NT2/D1 (cell line): ENCODE measurements around the gene PARD3.

Experiments used
- DNase-seq: peaks from one replicate; pipeline ENCODE4 v3.0.0-alpha.2; 2011; ENCODE audit warnings: low read depth, low spot score
- H3K27me3 ChIP-seq: 2 replicates; pipeline ENCODE4 v1.6.0; 2011; ENCODE audit warnings: mild to moderate bottlenecking; ENCODE audit not compliant: insufficient read length, insufficient read depth
- H3K36me3 ChIP-seq: 2 replicates; pipeline ENCODE4 v1.6.1; 2011; ENCODE audit warnings: mild to moderate bottlenecking, low read length, mixed read lengths; ENCODE audit not compliant: insufficient read depth, insufficient read length
- H3K4me1 ChIP-seq: 2 replicates; pipeline ENCODE4 v1.5.1; 2011; ENCODE audit not compliant: insufficient read depth, insufficient read length
- H3K4me3 ChIP-seq: 2 replicates; pipeline ENCODE4 v1.5.1; 2011; ENCODE audit warnings: low read depth; ENCODE audit not compliant: insufficient read length
- H3K9ac ChIP-seq: 2 replicates; pipeline ENCODE4 v1.6.0; 2011; ENCODE audit warnings: low read depth; ENCODE audit not compliant: insufficient read length
- H3K9me3 ChIP-seq: 2 replicates; pipeline ENCODE4 v1.5.1; 2011; ENCODE audit warnings: mild to moderate bottlenecking, low read length; ENCODE audit not compliant: insufficient read depth
- SUZ12 ChIP-seq: IDR thresholded peaks from 2 replicates; pipeline ENCODE4 v1.6.1; 2011; ENCODE audit not compliant: insufficient read length, insufficient read depth; ENCODE audit errors: extremely low read depth
- YY1 ChIP-seq: IDR thresholded peaks from 2 replicates; pipeline ENCODE4 v1.6.1; 2011; ENCODE audit not compliant: insufficient read length, insufficient read depth
- ZNF274 ChIP-seq: IDR thresholded peaks from 2 replicates; pipeline ENCODE4 v1.6.1; 2011; ENCODE audit warnings: mild to moderate bottlenecking, low read depth, low read length

The PARD3 gene

GRCh38 chr10:34687434-34688210 lies 127.5 kb downstream of the PARD3 start:
- Histone ChIP-seq H3K9ac (no peak overlapping the region), H3K4me3 (no peak overlapping the region), H3K27me3 (no peaks in the 10 kb centered on the region), H3K4me1 (peaks cover 2% of the 10 kb centered on the region), H3K36me3 (no peaks in the 10 kb centered on the region), H3K9me3 (no peaks in the 10 kb centered on the region)
- no peak for DNase-seq
- TF ChIP-seq YY1: no peak

DNA sequence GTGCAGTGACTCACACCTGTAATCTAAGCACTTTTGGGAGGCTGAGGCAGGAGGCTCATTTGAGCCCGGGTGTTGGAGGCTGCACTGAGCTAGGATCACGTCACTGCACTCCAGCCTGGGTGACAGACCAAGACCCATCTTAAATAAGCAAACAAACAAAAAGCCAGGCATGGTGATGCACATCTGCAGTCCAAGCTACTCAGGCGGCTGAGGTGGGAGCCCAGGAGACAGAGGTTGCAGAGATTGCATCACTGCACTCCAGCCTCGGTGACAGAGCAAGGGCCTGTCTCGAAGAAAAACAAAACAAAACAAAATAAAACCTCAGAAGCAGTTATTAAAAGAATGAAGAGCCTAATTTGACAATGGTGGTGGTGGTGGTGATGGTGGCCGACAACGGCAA lies 132.5 kb downstream of the PARD3 start:
- Histone ChIP-seq H3K36me3 (no peaks in the 10 kb centered on the region), H3K9me3 (no peaks in the 10 kb centered on the region), H3K4me1 (no peaks in the 10 kb centered on the region), H3K4me3 (no peak overlapping the region), H3K27me3 (no peaks in the 10 kb centered on the region), H3K9ac (no peak overlapping the region)
- no peak for DNase-seq
- TF ChIP-seq SUZ12: no peak
- TF ChIP-seq YY1: no peak
- TF ChIP-seq ZNF274: no peak

- H3K4me1 ChIP-seq: no peaks in the 10 kb centered on the region
- H3K9ac ChIP-seq: no peak overlapping the region
- H3K36me3 ChIP-seq: no peaks in the 10 kb centered on the region
- H3K9me3 ChIP-seq: no peaks in the 10 kb centered on the region
- TF ChIP-seq YY1 (no peak), SUZ12 (no peak), ZNF274 (no peak)
- no peaks in the 10 kb centered on the region for H3K27me3 ChIP-seq
- H3K4me3 ChIP-seq: no peak overlapping the region
- DNase-seq: no peak
Measured at GRCh38 chr10:34681933-34682332, 133.2 kb downstream of the PARD3 start.

GRCh38 chr10:34679177-34679576 lies 135.9 kb downstream of the PARD3 start:
- no peak for TF ChIP-seq YY1
- TF ChIP-seq SUZ12: no peak
- TF ChIP-seq ZNF274: no peak
- no peaks in the 10 kb centered on the region for H3K9me3 ChIP-seq

GRCh38 chr10:34677591-34677990 lies 137.5 kb downstream of the PARD3 start:
- no peak for DNase-seq

More at GRCh38 chr10:34679177-34679576, 135.9 kb downstream of the PARD3 start:
- no peaks in the 10 kb centered on the region for H3K4me1 ChIP-seq
- DNase-seq: no peak
- H3K4me3 ChIP-seq: no peak overlapping the region
- no peaks in the 10 kb centered on the region for H3K36me3 ChIP-seq
- no peaks in the 10 kb centered on the region for H3K27me3 ChIP-seq
- no peak overlapping the region for H3K9ac ChIP-seq

DNA sequence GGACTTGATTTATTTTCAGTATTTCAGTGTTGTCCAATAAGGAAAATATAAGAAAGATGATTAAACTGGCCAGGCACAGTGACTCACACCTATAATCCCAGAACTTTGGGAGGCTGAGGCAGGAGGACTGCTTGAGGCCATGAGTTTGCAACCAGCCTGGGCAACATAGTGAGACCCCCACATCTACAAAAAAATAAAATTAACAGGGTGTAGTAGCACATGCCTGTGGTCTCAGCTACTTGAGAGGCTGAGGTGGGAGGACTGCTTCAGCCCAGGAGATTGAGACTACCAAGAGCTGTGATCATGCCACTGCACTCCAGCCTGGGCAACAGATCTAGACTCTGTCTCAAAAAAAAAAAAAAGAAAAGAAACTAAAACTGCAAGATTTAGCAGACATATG lies 138.0 kb downstream of the PARD3 start:
- Histone ChIP-seq H3K36me3 (no peaks in the 10 kb centered on the region), H3K4me1 (no peaks in the 10 kb centered on the region), H3K9ac (no peak overlapping the region), H3K9me3 (no peaks in the 10 kb centered on the region), H3K27me3 (no peaks in the 10 kb centered on the region), H3K4me3 (no peak overlapping the region)
- TF ChIP-seq ZNF274 (no peak), SUZ12 (no peak), YY1 (no peak)
- DNase-seq: no peak

More at GRCh38 chr10:34677591-34677990, 137.5 kb downstream of the PARD3 start:
- no peaks in the 10 kb centered on the region for H3K27me3 ChIP-seq
- H3K9ac ChIP-seq: no peak overlapping the region
- H3K36me3 ChIP-seq: no peaks in the 10 kb centered on the region
- H3K4me1 ChIP-seq: no peaks in the 10 kb centered on the region
- no peak overlapping the region for H3K4me3 ChIP-seq
- TF ChIP-seq YY1 (no peak), SUZ12 (no peak), ZNF274 (no peak)
- no peaks in the 10 kb centered on the region for H3K9me3 ChIP-seq

DNA sequence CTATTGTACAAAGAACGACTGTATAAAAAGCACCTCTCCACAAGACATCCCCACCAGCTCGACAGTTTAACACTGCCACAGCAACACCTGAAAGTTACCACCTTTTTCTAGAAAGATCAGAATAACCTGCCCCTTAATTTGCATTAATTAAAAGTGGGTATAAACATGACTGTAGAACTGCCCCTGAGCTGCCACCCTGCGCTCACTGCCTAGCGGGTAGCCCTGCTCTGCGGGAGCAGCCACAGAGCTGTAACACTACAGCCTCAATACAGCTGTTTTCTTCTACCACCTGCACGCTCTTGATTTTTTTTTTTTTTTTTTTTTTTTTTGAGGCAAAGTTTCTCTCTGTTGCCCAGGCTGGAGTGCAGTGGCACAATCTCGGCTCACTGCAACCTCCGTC lies 140.9 kb downstream of the PARD3 start:
- DNase-seq: no peak
- Histone ChIP-seq H3K9me3 (no peaks in the 10 kb centered on the region), H3K27me3 (no peaks in the 10 kb centered on the region), H3K4me1 (no peaks in the 10 kb centered on the region), H3K36me3 (no peaks in the 10 kb centered on the region), H3K4me3 (no peak overlapping the region), H3K9ac (no peak overlapping the region)
- TF ChIP-seq SUZ12 (no peak), ZNF274 (no peak), YY1 (no peak)

DNA sequence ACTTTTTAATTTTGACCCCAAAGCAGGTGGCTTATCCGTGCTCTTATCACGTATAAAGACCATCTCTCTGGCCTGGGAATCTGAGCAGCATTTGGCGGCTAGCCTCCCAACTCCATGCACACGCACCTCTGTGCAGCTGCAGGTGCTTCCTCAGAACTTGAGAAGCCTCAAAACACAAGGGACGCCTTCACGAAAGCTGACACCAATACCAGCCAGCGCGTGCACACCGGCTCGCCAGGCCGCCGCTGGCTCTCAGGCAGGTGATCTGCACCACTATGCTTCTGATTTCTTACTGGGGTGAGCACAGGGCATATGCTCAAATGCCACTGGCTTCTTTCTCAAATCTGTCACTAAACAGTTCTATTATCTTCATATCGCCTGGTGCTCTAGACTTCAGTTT lies 145.0 kb downstream of the PARD3 start:
- H3K4me1 ChIP-seq: peaks cover 2% of the 10 kb centered on the region

More for the DNA sequence above, 145.0 kb downstream of the PARD3 start:
- H3K9me3 ChIP-seq: no peaks in the 10 kb centered on the region
- TF ChIP-seq SUZ12 (no peak), ZNF274 (no peak), YY1 (no peak)
- DNase-seq: no peak
- no peaks in the 10 kb centered on the region for H3K27me3 ChIP-seq
- H3K9ac ChIP-seq: no peak overlapping the region
- H3K4me3 ChIP-seq: no peak overlapping the region
- H3K36me3 ChIP-seq: no peaks in the 10 kb centered on the region
